Cardiac muscle cell (in vitro differentiated cells and primary cell): ENCODE data around the gene TMPRSS2. TPM values are rescaled to one million over a fixed set of nuclear protein-coding genes. Genes with fewer than 3 reads are reported as not detected.

Experiments used
- DNase-seq, 2 donors: peaks; one replicate each; pipeline versions ENCODE4 v3.0.0 to v3.0.0-alpha.2; 2010 to 2017; ENCODE audit warnings: low read depth in 1 of 2, low spot score in 1 of 2
- H3K27ac ChIP-seq: fragments of 200-600 bp; sonication (generic); 2 replicates; pipeline ENCODE4 v1.5.1; 2016
- H3K27me3 ChIP-seq: fragments of 200-600 bp; sonication (generic); 2 replicates; pipeline ENCODE4 v1.6.0; 2016; ENCODE audit warnings: control low read depth
- H3K36me3 ChIP-seq: fragments of 200-600 bp; sonication (generic); 2 replicates; pipeline ENCODE4 v1.5.1; 2016; ENCODE audit warnings: control low read depth
- H3K4me1 ChIP-seq: fragments of 200-600 bp; sonication (generic); 2 replicates; pipeline ENCODE4 v1.8.1; 2017; ENCODE audit warnings: low read depth, mild to moderate bottlenecking, mixed run types
- H3K4me3 ChIP-seq: fragments of 200-600 bp; sonication (generic); 2 replicates; pipeline ENCODE4 v1.5.1; 2016; ENCODE audit warnings: mild to moderate bottlenecking
- H3K9me3 ChIP-seq: fragments of 200-600 bp; sonication (generic); 2 replicates; pipeline ENCODE4 v1.5.1; 2017; ENCODE audit warnings: low read depth, mild to moderate bottlenecking, control low read depth
- polyA plus RNA-seq: library from polyadenylated mRNA; unstranded; fragments of >200 nt; fragmentation: Nextera tagmentation; extraction: Ambion mirVana; gene quantifications from 2 replicates; pipeline ENCODE4 v1.2.1, GENCODE V29; 2016
- total RNA-seq: library from RNA; depleted of rRNA; stranded (reverse); fragments of >200 nt; gene quantifications from 2 replicates; pipeline ENCODE4 v1.2.3, GENCODE V29; 2016
- TF ChIP-seq, protein P1 (sequence below): IDR thresholded peaks from 2 replicates; pipeline ENCODE4 v1.5.1; 2012; ENCODE audit warnings: low read depth, mild to moderate bottlenecking, low read length

The TMPRSS2 gene
- total and polyA plus RNA-seq, 2 experiments from 2014 or later, result not detected

DNA sequence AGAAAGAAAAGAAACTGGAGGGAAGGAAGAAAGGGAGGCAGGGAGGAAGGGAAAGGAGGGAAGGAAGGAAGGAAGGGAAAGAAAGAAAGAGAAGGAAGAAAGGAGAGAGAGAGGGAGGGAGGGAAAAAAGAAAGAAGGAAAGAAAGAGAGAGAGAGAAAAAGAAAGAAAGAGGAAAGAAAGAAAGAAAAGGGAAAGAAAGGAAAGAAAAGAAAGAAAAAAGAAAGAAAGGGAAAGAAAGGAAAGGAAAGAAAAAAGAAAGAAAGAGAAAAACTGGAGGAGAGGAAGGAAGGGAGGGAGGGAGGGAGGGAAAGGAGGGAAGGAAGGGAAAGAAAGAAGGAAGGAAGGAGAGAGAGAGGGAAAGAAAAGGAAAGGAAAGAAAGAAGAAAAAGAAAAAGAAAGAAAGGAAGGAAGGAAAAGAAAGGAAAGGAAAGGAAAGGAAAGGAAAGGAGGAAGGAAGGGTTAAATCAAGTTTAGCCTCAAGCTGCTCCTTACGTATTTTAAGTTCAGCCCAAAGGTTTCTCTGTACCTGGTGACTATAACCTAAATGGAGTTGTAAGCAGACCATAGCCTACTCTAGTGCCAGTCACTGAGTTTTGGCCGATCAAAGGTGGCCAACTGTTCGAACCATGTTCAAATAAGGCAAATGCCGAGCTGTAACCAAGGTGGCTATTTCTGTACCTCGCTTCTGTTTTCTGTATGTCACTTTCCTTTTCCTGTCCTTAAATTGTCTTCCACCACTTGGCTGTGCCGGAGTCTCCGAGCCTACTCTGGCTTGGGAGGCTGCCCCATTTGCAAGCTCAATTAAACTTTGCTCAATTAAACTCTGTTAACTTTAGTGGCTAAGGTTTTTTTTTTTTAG is 37.8 kb upstream of the TMPRSS2 start:
- TF ChIP-seq, protein P1, sequence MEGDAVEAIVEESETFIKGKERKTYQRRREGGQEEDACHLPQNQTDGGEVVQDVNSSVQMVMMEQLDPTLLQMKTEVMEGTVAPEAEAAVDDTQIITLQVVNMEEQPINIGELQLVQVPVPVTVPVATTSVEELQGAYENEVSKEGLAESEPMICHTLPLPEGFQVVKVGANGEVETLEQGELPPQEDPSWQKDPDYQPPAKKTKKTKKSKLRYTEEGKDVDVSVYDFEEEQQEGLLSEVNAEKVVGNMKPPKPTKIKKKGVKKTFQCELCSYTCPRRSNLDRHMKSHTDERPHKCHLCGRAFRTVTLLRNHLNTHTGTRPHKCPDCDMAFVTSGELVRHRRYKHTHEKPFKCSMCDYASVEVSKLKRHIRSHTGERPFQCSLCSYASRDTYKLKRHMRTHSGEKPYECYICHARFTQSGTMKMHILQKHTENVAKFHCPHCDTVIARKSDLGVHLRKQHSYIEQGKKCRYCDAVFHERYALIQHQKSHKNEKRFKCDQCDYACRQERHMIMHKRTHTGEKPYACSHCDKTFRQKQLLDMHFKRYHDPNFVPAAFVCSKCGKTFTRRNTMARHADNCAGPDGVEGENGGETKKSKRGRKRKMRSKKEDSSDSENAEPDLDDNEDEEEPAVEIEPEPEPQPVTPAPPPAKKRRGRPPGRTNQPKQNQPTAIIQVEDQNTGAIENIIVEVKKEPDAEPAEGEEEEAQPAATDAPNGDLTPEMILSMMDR, result no peak
- no peaks in the 10 kb centered on the region for H3K4me1 ChIP-seq
- no peak overlapping the region for H3K4me3 ChIP-seq
- H3K36me3 ChIP-seq, result no peaks in the 10 kb centered on the region
- no peak overlapping the region for H3K27ac ChIP-seq
- H3K27me3 ChIP-seq, result no peaks in the 10 kb centered on the region
- H3K9me3 ChIP-seq, result no peaks in the 10 kb centered on the region
- DNase-seq, result no peak

DNA sequence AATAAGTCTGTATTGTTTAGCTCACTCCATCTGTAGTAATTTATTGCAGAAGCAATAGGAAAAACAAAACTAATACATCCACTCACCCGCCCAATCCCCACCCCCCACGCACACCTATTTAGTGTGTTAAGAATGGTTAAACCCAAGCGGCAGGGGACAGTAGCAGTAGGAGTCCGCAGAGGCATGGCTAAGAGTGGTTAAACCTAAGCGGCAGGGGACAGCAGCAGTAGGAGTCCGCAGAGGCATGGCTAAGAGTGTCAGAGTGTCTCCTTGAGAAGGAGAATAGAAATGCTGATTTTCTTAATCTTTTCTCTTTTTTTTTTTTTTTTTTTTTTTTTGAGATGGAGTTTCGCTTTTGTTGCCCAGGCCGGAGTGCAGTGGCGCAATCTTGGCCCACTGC is 34.8 kb upstream of the TMPRSS2 start:
- Histone ChIP-seq H3K36me3 (no peaks in the 10 kb centered on the region), H3K4me3 (no peak overlapping the region), H3K27me3 (no peaks in the 10 kb centered on the region), H3K4me1 (no peaks in the 10 kb centered on the region), H3K9me3 (no peaks in the 10 kb centered on the region), H3K27ac (no peak overlapping the region)
- no peak for DNase-seq
- TF ChIP-seq, protein P1, result no peak

DNA sequence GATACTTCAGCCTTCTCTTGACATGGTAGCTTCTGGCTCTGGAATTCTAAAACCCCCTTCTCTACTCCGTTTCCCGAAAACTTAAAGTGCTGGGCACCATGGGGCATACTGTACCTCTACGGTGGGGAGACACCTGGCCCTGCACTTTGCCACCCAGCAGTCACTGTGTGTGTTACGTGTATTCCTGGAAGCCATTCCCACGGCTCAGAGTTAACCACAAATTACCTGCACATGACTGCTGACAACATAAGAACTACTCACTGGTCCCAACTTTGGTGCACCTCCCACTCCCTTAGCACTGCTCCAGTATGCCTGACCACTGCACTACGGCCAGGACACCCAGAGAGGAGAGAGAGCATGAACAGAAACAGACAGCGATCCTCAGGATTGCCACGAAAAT is 29.4 kb upstream of the TMPRSS2 start:
- DNase-seq, result no peak
- no peaks in the 10 kb centered on the region for H3K27me3 ChIP-seq
- TF ChIP-seq, protein P1, result no peak
- H3K36me3 ChIP-seq, result no peaks in the 10 kb centered on the region
- no peak overlapping the region for H3K4me3 ChIP-seq
- no peaks in the 10 kb centered on the region for H3K4me1 ChIP-seq
- H3K9me3 ChIP-seq, result no peaks in the 10 kb centered on the region
- H3K27ac ChIP-seq, result no peak overlapping the region

DNA sequence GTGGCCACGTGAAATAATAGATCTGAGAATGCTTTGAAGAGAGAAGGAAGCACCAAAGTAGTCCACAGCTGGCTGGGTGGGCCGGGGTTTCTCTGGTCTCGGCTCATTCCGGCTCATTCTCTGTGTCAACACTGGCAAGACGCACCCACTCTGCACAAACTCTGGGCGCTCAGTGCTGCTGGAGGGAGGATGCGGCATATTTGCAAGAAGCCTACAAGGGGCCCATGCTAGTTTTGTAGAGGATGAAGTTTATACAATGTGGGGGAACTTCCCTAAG is 28.8 kb upstream of the TMPRSS2 start:
- Histone ChIP-seq H3K36me3 (no peaks in the 10 kb centered on the region), H3K27me3 (no peaks in the 10 kb centered on the region), H3K27ac (no peak overlapping the region), H3K4me3 (no peak overlapping the region), H3K4me1 (no peaks in the 10 kb centered on the region), H3K9me3 (no peaks in the 10 kb centered on the region)
- TF ChIP-seq, protein P1, result no peak
- DNase-seq, result no peak

DNA sequence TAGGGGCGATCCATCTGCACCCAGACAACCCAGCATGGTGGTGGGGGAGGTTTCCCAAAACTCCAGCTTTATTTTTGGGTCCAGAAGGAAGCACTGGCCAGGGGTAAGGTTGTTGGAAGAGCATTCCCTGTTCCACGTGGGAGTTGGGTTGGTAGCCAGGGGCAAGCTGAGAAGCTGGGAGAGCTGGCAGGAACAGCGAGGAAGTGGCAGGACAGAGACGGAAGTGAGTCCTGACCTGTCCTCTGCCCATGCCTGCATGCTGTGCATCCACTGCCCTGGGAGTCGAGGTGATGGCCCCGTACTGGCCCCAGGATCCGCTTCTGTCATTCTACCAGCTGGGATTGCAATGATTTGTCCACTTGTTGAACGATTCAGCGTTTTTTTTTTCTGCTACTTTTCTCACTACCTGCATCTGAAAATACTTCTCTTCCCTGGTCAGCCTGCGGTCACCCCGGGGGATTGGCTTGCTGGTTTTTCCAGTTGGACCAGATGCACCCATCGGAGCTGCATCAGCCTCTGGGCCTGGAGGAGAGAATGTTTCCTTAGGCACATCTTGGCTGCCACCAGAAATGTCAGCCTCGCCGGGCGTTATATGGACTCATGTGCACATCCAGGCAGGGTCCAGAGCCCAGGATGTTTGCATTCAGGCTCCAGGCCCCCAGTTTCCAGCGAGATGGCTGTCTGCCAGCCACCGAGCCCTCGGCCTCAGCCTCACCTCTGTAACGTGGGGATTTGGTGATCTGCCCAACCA is 28.3 kb upstream of the TMPRSS2 start:
- Histone ChIP-seq H3K4me3 (no peak overlapping the region), H3K4me1 (no peaks in the 10 kb centered on the region), H3K27ac (no peak overlapping the region), H3K36me3 (no peaks in the 10 kb centered on the region), H3K9me3 (no peaks in the 10 kb centered on the region), H3K27me3 (no peaks in the 10 kb centered on the region)
- TF ChIP-seq, protein P1, result no peak
- DNase-seq, result no peak
